HepG2 (cell line): ENCODE measurements around the gene CPVL. TPM values are rescaled to one million over a fixed set of nuclear protein-coding genes. Genes with fewer than 3 reads are reported as not detected.

Experiments
- ATAC-seq: fragments of 200-7000 bp; cut with Tn5 transposase; 3 replicates; pipeline ENCODE4 v1.9.1; 2020; ENCODE audit warnings: mild to moderate bottlenecking, moderate library complexity
- BruUV-seq: library from RNA; stranded (reverse); fragments of 400-500 nt; replicated peaks from 2 replicates; lab custom pipeline; 2021; lab: Mats Ljungman, UMichigan
- CTCF ChIA-PET: fragments of 300-600 bp; formaldehyde crosslinking; extraction: SDS; loops from one replicate; lab custom pipeline; 2021; ENCODE audit warnings: low total read pairs, inconsistent platforms, low intra/inter-chr PET ratio; lab: Yijun Ruan, JAX
- POLR2A ChIA-PET: fragments of 350-600 bp; sonication (Branson Sonifier 250); formaldehyde crosslinking; loops from one replicate; lab custom pipeline; 2020; ENCODE audit warnings: antibody characterized with exemption, inconsistent platforms; lab: Yijun Ruan, JAX
- DNase-seq: peaks from one replicate; pipeline ENCODE4 v3.0.0-alpha.2; 2015; ENCODE audit warnings: low spot score
- FAIRE-seq: peaks from 3 replicates; lab custom pipeline; 2011; peaks lifted over from hg19 to GRCh38; lab: Jason Lieb, UNC
- H2AFZ ChIP-seq: one replicate; pipeline ENCODE4 v1.6.1; 2011; ENCODE audit warnings: low read length, inconsistent platforms
- H3K27ac ChIP-seq: fragments of 300-600 bp; 3 replicates; pipeline ENCODE4 v1.8.0; 2011; ENCODE audit warnings: mixed run types, mild to moderate bottlenecking, mixed read lengths, low read length, inconsistent platforms; ENCODE audit not compliant: insufficient read depth; ENCODE audit errors: extremely low read length
- H3K27me3 ChIP-seq, 2 experiments: fragments of 200-600 bp in 1 of 2; 2 replicates in 1 of 2; 3 replicates in 1 of 2; pipeline versions ENCODE4 v1.6.0 to v1.8.0; 2011; ENCODE audit warnings: low read length in 2 of 2, mild to moderate bottlenecking in 2 of 2, moderate library complexity in 2 of 2, inconsistent platforms in 1 of 2; ENCODE audit not compliant: insufficient read depth in 2 of 2, control insufficient read depth in 1 of 2
- H3K36me3 ChIP-seq, 2 experiments: fragments of 200-600 bp in 1 of 2; replicated peaks in 1 of 2; 2 replicates in 1 of 2; 3 replicates in 1 of 2; pipeline versions ENCODE4 v1.5.1 to v1.8.0; 2011; ENCODE audit warnings: low read length in 2 of 2, inconsistent platforms in 1 of 2; ENCODE audit not compliant: insufficient read depth in 2 of 2, control insufficient read depth in 1 of 2
- H3K4me1 ChIP-seq: 2 replicates; pipeline ENCODE4 v1.5.1; 2012; ENCODE audit warnings: low read length, inconsistent platforms; ENCODE audit not compliant: insufficient read depth
- H3K4me2 ChIP-seq: 2 replicates; pipeline ENCODE4 v1.6.0; 2011; ENCODE audit warnings: low read depth, low read length, inconsistent platforms
- H3K4me3 ChIP-seq, 3 experiments: fragments of 200-600 bp in 1 of 3; sonication (generic), shearing (Covaris generic) in 1 of 3; replicated peaks in 1 of 3; 2 replicates each; pipeline ENCODE4 v1.5.1; 2011 to 2016; ENCODE audit warnings: low read length in 3 of 3, inconsistent platforms in 2 of 3, low read depth in 2 of 3, mild to moderate bottlenecking in 2 of 3, control low read depth in 1 of 3, mixed read lengths in 1 of 3; ENCODE audit not compliant: insufficient read depth in 1 of 3
- H3K79me2 ChIP-seq: one replicate; pipeline ENCODE4 v1.6.1; 2011; ENCODE audit warnings: low read length, inconsistent platforms; ENCODE audit not compliant: insufficient read depth
- H3K9ac ChIP-seq: 2 replicates; pipeline ENCODE4 v1.6.0; 2011; ENCODE audit warnings: mild to moderate bottlenecking, low read depth, low read length, inconsistent platforms; ENCODE audit not compliant: insufficient read depth
- H3K9me3 ChIP-seq: 2 replicates; pipeline ENCODE4 v1.5.1; 2012; ENCODE audit warnings: mild to moderate bottlenecking, low read length
- H4K20me1 ChIP-seq: 2 replicates; pipeline ENCODE4 v1.6.0; 2011; ENCODE audit warnings: inconsistent platforms, mild to moderate bottlenecking, low read length, moderate library complexity; ENCODE audit not compliant: insufficient read depth
- DNMT1 ChIP-seq: sonication (generic); formaldehyde crosslinking; IDR thresholded peaks from 2 replicates; pipeline ENCODE4 v1.5.1; 2020; ENCODE audit warnings: mild to moderate bottlenecking, missing genetic modification reagents
- MAZ ChIP-seq, 2 experiments: sonication (generic) in 1 of 2; formaldehyde crosslinking in 1 of 2; IDR thresholded peaks; 2 replicates each; pipeline versions ENCODE4 v1.5.0 to v1.6.1; 2012 to 2020; ENCODE audit warnings: low read depth in 2 of 2, mild to moderate bottlenecking in 2 of 2, borderline replicate concordance in 1 of 2, improper control_type of control experiment in 1 of 2, low read length in 1 of 2, missing genetic modification reagents in 1 of 2, moderate library complexity in 1 of 2
- POLR2G ChIP-seq: fragments of 200-400 bp; formaldehyde crosslinking; IDR thresholded peaks from 2 replicates; pipeline ENCODE4 v1.6.1; 2018; ENCODE audit warnings: mild to moderate bottlenecking, low read depth, low read length, moderate library complexity
- SNRNP70 ChIP-seq: fragments of 200-400 bp; formaldehyde crosslinking; IDR thresholded peaks from 2 replicates; pipeline ENCODE4 v1.6.1; 2017; ENCODE audit warnings: mild to moderate bottlenecking, low read depth, low read length, moderate library complexity
- TRIM24 ChIP-seq: sonication (generic); formaldehyde crosslinking; IDR thresholded peaks from 2 replicates; pipeline ENCODE4 v1.8.0; 2022; ENCODE audit warnings: mild to moderate bottlenecking, missing genetic modification reagents
- XRCC5 ChIP-seq: fragments of 200-400 bp; formaldehyde crosslinking; optimal IDR thresholded peaks from 2 replicates; pipeline ENCODE3; 2017; ENCODE audit warnings: mild to moderate bottlenecking, low read length
- ZBTB7A ChIP-seq: sonication (generic); formaldehyde crosslinking; IDR thresholded peaks from 2 replicates; pipeline ENCODE4 v1.8.0; 2022; ENCODE audit warnings: mild to moderate bottlenecking, missing genetic modification reagents
- ZNF280B ChIP-seq: sonication (generic); formaldehyde crosslinking; IDR thresholded peaks from 2 replicates; pipeline ENCODE4 v1.5.0; 2020; ENCODE audit warnings: missing genetic modification reagents, mild to moderate bottlenecking, borderline replicate concordance
- ZNF468 ChIP-seq: sonication (generic); formaldehyde crosslinking; IDR thresholded peaks from 2 replicates; pipeline ENCODE4 v1.8.0; 2022; ENCODE audit warnings: mild to moderate bottlenecking, moderate library complexity, missing genetic modification reagents
- ZNF749 ChIP-seq: sonication (generic); formaldehyde crosslinking; IDR thresholded peaks from 2 replicates; pipeline ENCODE4 v1.8.0; 2022; ENCODE audit warnings: mild to moderate bottlenecking, missing genetic modification reagents, moderate library complexity, borderline replicate concordance
- ZZZ3 ChIP-seq: sonication (generic); formaldehyde crosslinking; IDR thresholded peaks from 2 replicates; pipeline ENCODE4 v1.4.0; 2020; ENCODE audit warnings: missing genetic modification reagents, mild to moderate bottlenecking, borderline replicate concordance
- WGBS: methylation state at CpG from one replicate; pipeline ENCODE4 v1.1.6; 2017; ENCODE audit warnings: low lambda C conversion rate; 5-methylcytosine and 5-hydroxymethylcytosine counted together
- in situ Hi-C: cut with HindIII; loops from 2 replicates; pipeline ENCODE4 v1.10.0; 2017; ENCODE audit warnings: low pct_unique_long_range_greater_than_20kb; ENCODE audit not compliant: extremely low pct_ligation_motif_present
- intact Hi-C: fragments of 100-400 bp; cut with micrococcal nuclease; formaldehyde crosslinking; loops from one replicate; pipeline ENCODE4 v1.10.0; 2022; ENCODE audit not compliant: unreplicated experiment
- polyA plus RNA-seq, 8 experiments: library from polyadenylated mRNA; depleted of rRNA in 3 of 8; stranded (reverse) in 7 of 8; unstranded in 1 of 8; fragments of >200 nt; fragmentation: Illumina TruSeq in 4 of 8; extraction: Trizol in 4 of 8; gene quantifications; 2 replicates each; pipeline versions ENCODE4 v1.2.1 to v1.2.3, GENCODE V29; 2011 to 2016; ENCODE audit warnings: low read depth in 4 of 8, missing spikeins in 1 of 8, mixed read lengths in 1 of 8; ENCODE audit not compliant: insufficient read depth in 1 of 8
- total RNA-seq, 5 experiments: library from RNA; depleted of rRNA; stranded (reverse); fragments of >200 nt; fragmentation: Illumina TruSeq; extraction: Trizol; gene quantifications; 2 replicates each; pipeline ENCODE4 v1.2.3, GENCODE V29; 2016; ENCODE audit warnings: low read depth in 1 of 5
- TF ChIP-seq, protein P1 (sequence below): sonication (generic); formaldehyde crosslinking; IDR thresholded peaks from 2 replicates; pipeline ENCODE4 v1.8.1; 2023; ENCODE audit warnings: mild to moderate bottlenecking, missing genetic modification reagents
- TF ChIP-seq, protein P2 (sequence below), 2 experiments: sonication (generic) in 1 of 2; formaldehyde crosslinking in 1 of 2; IDR thresholded peaks; 2 replicates each; pipeline versions ENCODE4 v1.4.0 to v1.6.1; 2016 to 2020; ENCODE audit warnings: borderline replicate concordance in 1 of 2, low read depth in 1 of 2, mild to moderate bottlenecking in 1 of 2, missing genetic modification reagents in 1 of 2

Gene CPVL
- total and polyA plus RNA-seq, 2 of the 13 experiments (the other 11 are each of a cell fraction or from before 2014, with no cell fraction given) = 59.2 to 294 TPM

- ChIA-PET POLR2A (no interaction called here), CTCF (no interaction called here)
- no peak for DNase-seq
- Histone ChIP-seq H3K27ac (no peak overlapping the region), H3K79me2 (no peaks in the 10 kb centered on the region), H3K27me3 (no peaks in the 10 kb centered on the region), H2AFZ (no peak overlapping the region), H3K9ac (no peak overlapping the region), H3K36me3 (no peaks in the 10 kb centered on the region), H3K4me1 (peaks cover 14% of the 10 kb centered on the region; the same call in 1 of the 2 replicates), H4K20me1 (no peaks in the 10 kb centered on the region), H3K4me2 (no peak overlapping the region), H3K4me3 (no peak overlapping the region), H3K9me3 (no peaks in the 10 kb centered on the region)
- ATAC-seq = no peak
- in situ Hi-C loops (no loop called here), intact Hi-C loops (no loop called here)
- 70% methylated on average over 11 of the region's 11 CpGs for WGBS
- no TSS peak for BruUV-seq
- no peak for FAIRE-seq
- TF ChIP-seq ZNF280B = no peak
- no peak for TF ChIP-seq MAZ (IDR thresholded peaks at IDR 0.05; ENCODE audit: borderline replicate concordance, low read depth, low read length)
- TF ChIP-seq MAZ (CRISPR knock-in tag; IDR thresholded peaks at IDR 0.05; ENCODE audit: low read depth) = no peak
- TF ChIP-seq TRIM24 (CRISPR knock-in tag) = no peak
- no peak for TF ChIP-seq ZBTB7A
- no peak for TF ChIP-seq DNMT1 (CRISPR knock-in tag)
- TF ChIP-seq, protein P1, sequence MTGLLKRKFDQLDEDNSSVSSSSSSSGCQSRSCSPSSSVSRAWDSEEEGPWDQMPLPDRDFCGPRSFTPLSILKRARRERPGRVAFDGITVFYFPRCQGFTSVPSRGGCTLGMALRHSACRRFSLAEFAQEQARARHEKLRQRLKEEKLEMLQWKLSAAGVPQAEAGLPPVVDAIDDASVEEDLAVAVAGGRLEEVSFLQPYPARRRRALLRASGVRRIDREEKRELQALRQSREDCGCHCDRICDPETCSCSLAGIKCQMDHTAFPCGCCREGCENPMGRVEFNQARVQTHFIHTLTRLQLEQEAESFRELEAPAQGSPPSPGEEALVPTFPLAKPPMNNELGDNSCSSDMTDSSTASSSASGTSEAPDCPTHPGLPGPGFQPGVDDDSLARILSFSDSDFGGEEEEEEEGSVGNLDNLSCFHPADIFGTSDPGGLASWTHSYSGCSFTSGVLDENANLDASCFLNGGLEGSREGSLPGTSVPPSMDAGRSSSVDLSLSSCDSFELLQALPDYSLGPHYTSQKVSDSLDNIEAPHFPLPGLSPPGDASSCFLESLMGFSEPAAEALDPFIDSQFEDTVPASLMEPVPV (CRISPR knock-in tag) = no peak
- no peak for TF ChIP-seq ZNF468 (CRISPR knock-in tag)
- no peak for TF ChIP-seq POLR2G
- no peak for TF ChIP-seq ZZZ3 (CRISPR knock-in tag)
- no peak for TF ChIP-seq XRCC5
- TF ChIP-seq ZNF749 (CRISPR knock-in tag) = no peak
- TF ChIP-seq SNRNP70 = no peak
- TF ChIP-seq, protein P2, sequence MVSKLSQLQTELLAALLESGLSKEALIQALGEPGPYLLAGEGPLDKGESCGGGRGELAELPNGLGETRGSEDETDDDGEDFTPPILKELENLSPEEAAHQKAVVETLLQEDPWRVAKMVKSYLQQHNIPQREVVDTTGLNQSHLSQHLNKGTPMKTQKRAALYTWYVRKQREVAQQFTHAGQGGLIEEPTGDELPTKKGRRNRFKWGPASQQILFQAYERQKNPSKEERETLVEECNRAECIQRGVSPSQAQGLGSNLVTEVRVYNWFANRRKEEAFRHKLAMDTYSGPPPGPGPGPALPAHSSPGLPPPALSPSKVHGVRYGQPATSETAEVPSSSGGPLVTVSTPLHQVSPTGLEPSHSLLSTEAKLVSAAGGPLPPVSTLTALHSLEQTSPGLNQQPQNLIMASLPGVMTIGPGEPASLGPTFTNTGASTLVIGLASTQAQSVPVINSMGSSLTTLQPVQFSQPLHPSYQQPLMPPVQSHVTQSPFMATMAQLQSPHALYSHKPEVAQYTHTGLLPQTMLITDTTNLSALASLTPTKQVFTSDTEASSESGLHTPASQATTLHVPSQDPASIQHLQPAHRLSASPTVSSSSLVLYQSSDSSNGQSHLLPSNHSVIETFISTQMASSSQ (IDR thresholded peaks at IDR 0.05; ENCODE audit: low read depth) = no peak
- TF ChIP-seq, protein P2 (CRISPR knock-in tag; IDR thresholded peaks at IDR 0.05; ENCODE audit: borderline replicate concordance) = no peak
Measured at GRCh38 chr7:28986028-28986764, 160.1 kb downstream of the CPVL start.
